MM.1S (cell line): ENCODE measurements around the gene PLD1.

Experiments used
- DNase-seq: peaks from one replicate; pipeline ENCODE4 v3.0.0-alpha.2; 2015
- H2AFZ ChIP-seq: fragments of 300-600 bp; sonication (generic); 2 replicates; pipeline ENCODE4 v1.6.0; 2016; ENCODE audit warnings: antibody characterized with exemption, low read length
- H3F3A ChIP-seq: fragments of 300-600 bp; sonication (generic); 2 replicates; pipeline ENCODE4 v1.6.1; 2016; ENCODE audit warnings: mild to moderate bottlenecking, antibody characterized with exemption, low read length, moderate library complexity, mixed read lengths; ENCODE audit not compliant: insufficient read depth
- H3K27ac ChIP-seq: fragments of 300-600 bp; sonication (generic); 2 replicates; pipeline ENCODE4 v1.5.1; 2016; ENCODE audit warnings: mild to moderate bottlenecking, low read length
- H3K27me3 ChIP-seq: fragments of 300-600 bp; sonication (generic); replicated peaks from 2 replicates; pipeline ENCODE4 v1.6.0; 2016; ENCODE audit warnings: low read length; ENCODE audit not compliant: insufficient read depth
- H3K36me3 ChIP-seq: fragments of 300-600 bp; sonication (generic); replicated peaks from 2 replicates; pipeline ENCODE4 v1.6.1; 2016; ENCODE audit warnings: mild to moderate bottlenecking, low read length, mixed read lengths; ENCODE audit not compliant: insufficient read depth
- H3K4me1 ChIP-seq: fragments of 300-600 bp; sonication (generic); 2 replicates; pipeline ENCODE4 v1.6.1; 2016; ENCODE audit warnings: low read length, mixed read lengths
- H3K4me2 ChIP-seq: fragments of 300-600 bp; sonication (generic); 2 replicates; pipeline ENCODE4 v1.6.0; 2016; ENCODE audit warnings: low read depth, low read length
- H3K4me3 ChIP-seq: fragments of 300-600 bp; sonication (generic); 2 replicates; pipeline ENCODE4 v1.5.1; 2016; ENCODE audit warnings: low read length, mixed read lengths
- H3K79me2 ChIP-seq: fragments of 300-600 bp; sonication (generic); 2 replicates; pipeline ENCODE4 v1.6.1; 2016; ENCODE audit warnings: mixed run types, low read length, mixed read lengths
- H3K9ac ChIP-seq: fragments of 300-600 bp; sonication (generic); 2 replicates; pipeline ENCODE4 v1.6.1; 2016; ENCODE audit warnings: low read length, mixed read lengths
- H3K9me2 ChIP-seq: fragments of 300-600 bp; sonication (generic); replicated peaks from 2 replicates; pipeline ENCODE4 v1.6.1; 2016; ENCODE audit warnings: mild to moderate bottlenecking, low read length, mixed read lengths; ENCODE audit not compliant: insufficient read depth
- H3K9me3 ChIP-seq: fragments of 300-600 bp; sonication (generic); replicated peaks from 2 replicates; pipeline ENCODE4 v1.6.1; 2016; ENCODE audit warnings: mild to moderate bottlenecking, low read length, mixed read lengths; ENCODE audit not compliant: insufficient read depth
- H4K20me1 ChIP-seq: fragments of 300-600 bp; sonication (generic); 2 replicates; pipeline ENCODE4 v1.6.1; 2016; ENCODE audit warnings: mild to moderate bottlenecking, low read length, moderate library complexity, mixed read lengths; ENCODE audit not compliant: insufficient read depth
- EZH2 ChIP-seq: fragments of 300-600 bp; sonication (generic); optimal IDR thresholded peaks from 2 replicates; pipeline ENCODE3; 2017; ENCODE audit warnings: low read depth, mild to moderate bottlenecking, antibody characterized with exemption, low read length, mixed read lengths
- EZH2phosphoT487 ChIP-seq: fragments of 300-600 bp; sonication (generic); IDR thresholded peaks from 2 replicates; pipeline ENCODE4 v1.6.1; 2018; ENCODE audit warnings: antibody characterized with exemption, low read length
- TF ChIP-seq, protein P1 (sequence below): fragments of 300-600 bp; sonication (generic); IDR thresholded peaks from 2 replicates; pipeline ENCODE4 v1.5.1; 2016; ENCODE audit warnings: antibody characterized with exemption, low read length, mixed read lengths

The PLD1 gene

DNA sequence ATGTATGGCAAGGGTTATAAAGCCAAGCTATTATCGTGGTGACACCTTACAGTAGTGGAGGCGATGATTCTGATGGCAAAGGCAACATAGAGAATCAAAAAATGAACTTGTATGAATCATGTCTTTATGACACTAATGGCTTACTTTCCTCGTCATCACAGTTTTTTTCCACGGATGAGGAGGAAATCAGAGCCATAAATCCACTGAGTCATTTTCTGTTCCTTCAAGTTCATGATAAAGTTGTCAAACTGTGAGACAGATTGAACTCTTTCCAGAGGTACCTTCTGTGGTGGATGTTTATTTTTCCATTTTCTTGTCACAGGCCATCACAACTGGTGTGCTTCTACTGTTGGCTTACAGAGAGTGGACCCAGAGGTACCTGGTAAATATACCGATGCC is 41.4 kb upstream of the PLD1 start:
- no peaks in the 10 kb centered on the region; the same call in 1 of the 2 replicates for H3K9me3 ChIP-seq
- H4K20me1 ChIP-seq = no peaks in the 10 kb centered on the region
- no peaks in the 10 kb centered on the region for H3K4me1 ChIP-seq
- TF ChIP-seq EZH2 (no peak), EZH2phosphoT487 (no peak)
- TF ChIP-seq, protein P1, sequence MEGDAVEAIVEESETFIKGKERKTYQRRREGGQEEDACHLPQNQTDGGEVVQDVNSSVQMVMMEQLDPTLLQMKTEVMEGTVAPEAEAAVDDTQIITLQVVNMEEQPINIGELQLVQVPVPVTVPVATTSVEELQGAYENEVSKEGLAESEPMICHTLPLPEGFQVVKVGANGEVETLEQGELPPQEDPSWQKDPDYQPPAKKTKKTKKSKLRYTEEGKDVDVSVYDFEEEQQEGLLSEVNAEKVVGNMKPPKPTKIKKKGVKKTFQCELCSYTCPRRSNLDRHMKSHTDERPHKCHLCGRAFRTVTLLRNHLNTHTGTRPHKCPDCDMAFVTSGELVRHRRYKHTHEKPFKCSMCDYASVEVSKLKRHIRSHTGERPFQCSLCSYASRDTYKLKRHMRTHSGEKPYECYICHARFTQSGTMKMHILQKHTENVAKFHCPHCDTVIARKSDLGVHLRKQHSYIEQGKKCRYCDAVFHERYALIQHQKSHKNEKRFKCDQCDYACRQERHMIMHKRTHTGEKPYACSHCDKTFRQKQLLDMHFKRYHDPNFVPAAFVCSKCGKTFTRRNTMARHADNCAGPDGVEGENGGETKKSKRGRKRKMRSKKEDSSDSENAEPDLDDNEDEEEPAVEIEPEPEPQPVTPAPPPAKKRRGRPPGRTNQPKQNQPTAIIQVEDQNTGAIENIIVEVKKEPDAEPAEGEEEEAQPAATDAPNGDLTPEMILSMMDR = no peak
- DNase-seq = no peak
- H3F3A ChIP-seq = no peaks in the 10 kb centered on the region
- H2AFZ ChIP-seq = no peak overlapping the region
- H3K27ac ChIP-seq = no peak overlapping the region
- no peak overlapping the region for H3K9ac ChIP-seq
- no peaks in the 10 kb centered on the region for H3K79me2 ChIP-seq
- no peak overlapping the region for H3K4me3 ChIP-seq
- no peaks in the 10 kb centered on the region for H3K27me3 ChIP-seq
- no peaks in the 10 kb centered on the region for H3K9me2 ChIP-seq
- no peak overlapping the region for H3K4me2 ChIP-seq
- H3K36me3 ChIP-seq = no peaks in the 10 kb centered on the region

DNA sequence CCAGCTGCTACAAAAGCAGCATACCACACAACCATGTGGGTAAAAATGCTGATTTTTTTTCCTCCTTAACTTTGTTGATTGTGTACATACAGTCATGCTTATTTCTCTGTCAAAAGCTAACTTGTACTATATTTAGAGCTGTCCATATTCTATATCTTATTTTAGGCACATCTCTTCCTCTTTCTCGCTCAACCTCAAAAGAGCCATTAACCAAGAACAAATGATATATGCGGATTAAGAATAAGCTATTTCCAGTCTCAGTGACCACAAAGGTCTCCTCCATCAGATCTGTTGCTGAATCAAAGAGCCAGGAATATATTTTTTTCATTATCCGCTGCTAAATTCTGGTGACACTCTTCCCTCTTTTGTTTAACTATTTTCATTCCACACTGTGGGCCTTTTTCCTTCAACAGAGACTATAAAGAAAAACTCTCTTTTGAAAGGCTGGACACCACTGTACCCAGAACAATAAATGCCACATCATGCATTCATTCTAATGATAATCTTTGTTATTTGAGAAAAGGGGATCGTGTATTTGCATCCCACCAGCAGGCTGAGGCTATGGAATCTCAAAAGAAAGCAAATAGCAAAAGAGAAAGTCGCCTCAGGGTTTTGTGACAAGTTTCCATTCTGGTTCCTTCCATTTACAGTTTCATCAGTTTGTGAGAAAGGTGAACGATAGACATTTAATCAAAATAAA is 40.8 kb upstream of the PLD1 start:
- Histone ChIP-seq H3K79me2 (no peaks in the 10 kb centered on the region), H3K27me3 (no peaks in the 10 kb centered on the region), H3F3A (no peaks in the 10 kb centered on the region), H2AFZ (no peak overlapping the region), H3K9me3 (no peaks in the 10 kb centered on the region; the same call in 1 of the 2 replicates), H3K4me2 (no peak overlapping the region), H3K4me1 (no peaks in the 10 kb centered on the region), H4K20me1 (no peaks in the 10 kb centered on the region), H3K36me3 (no peaks in the 10 kb centered on the region), H3K27ac (no peak overlapping the region), H3K4me3 (no peak overlapping the region), H3K9me2 (no peaks in the 10 kb centered on the region), H3K9ac (no peak overlapping the region)
- no peak for TF ChIP-seq EZH2phosphoT487
- TF ChIP-seq, protein P1 = no peak
- no peak for TF ChIP-seq EZH2
- DNase-seq = no peak

DNA sequence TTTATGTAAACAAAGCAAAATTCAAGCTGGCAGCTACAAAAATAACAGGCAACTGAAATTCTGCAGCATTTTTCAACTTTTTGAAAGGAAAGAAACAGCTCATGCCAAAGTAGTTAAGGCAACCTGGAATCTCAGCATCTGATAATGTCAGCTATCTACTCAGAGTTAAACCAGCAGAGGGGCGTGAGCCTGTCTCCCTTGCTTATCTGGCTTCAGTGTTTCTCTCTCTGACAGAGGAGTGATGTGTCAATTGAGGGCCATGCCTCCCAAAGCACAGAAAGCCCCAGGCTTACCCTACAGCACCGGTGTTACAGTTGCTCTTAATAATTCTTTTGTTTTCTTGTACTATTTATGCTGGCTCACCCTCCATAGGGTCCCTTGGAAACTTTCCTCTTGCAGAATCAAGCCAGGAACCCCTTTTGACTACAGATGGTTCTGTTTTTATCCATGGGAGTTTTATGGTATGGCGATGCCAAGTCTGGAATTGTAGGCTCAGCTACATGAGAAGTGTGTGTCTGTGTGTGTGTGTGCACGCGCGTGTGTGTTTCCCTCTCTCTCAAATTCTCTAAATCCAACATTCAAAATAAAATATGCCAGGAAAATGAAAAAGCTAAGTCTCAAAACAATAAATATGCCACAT is 40.2 kb upstream of the PLD1 start:
- H3K4me3 ChIP-seq = no peak overlapping the region
- no peaks in the 10 kb centered on the region for H3K79me2 ChIP-seq
- H3K27me3 ChIP-seq = no peaks in the 10 kb centered on the region
- H3K4me1 ChIP-seq = no peaks in the 10 kb centered on the region
- no peaks in the 10 kb centered on the region; the same call in 1 of the 2 replicates for H3K9me3 ChIP-seq
- no peak overlapping the region for H3K9ac ChIP-seq
- H3F3A ChIP-seq = no peaks in the 10 kb centered on the region
- H3K9me2 ChIP-seq = no peaks in the 10 kb centered on the region
- no peaks in the 10 kb centered on the region for H4K20me1 ChIP-seq
- DNase-seq = no peak
- no peak overlapping the region for H3K27ac ChIP-seq
- no peak overlapping the region for H2AFZ ChIP-seq
- H3K4me2 ChIP-seq = no peak overlapping the region
- H3K36me3 ChIP-seq = no peaks in the 10 kb centered on the region
- TF ChIP-seq EZH2phosphoT487 (no peak), EZH2 (no peak)
- TF ChIP-seq, protein P1 = no peak
